Activated CD8-positive, alpha-beta memory T cell treated with anti-CD3 and anti-CD28 coated beads, Interleukin-2, amount 10 ng/mL, durations not matched to agents 7 days and 5 days (primary cell): Measurements from ENCODE around the gene ST14. TPM values are rescaled to one million over a fixed set of nuclear protein-coding genes. Genes with fewer than 3 reads are reported as not detected.

Experiments
- ATAC-seq: fragments of 150-1000 bp; cut with Tn5 transposase; one replicate; pipeline ENCODE4 v1.10.0; 2021; ENCODE audit warnings: moderate library complexity
- CTCF ChIA-PET: fragments of 350-600 bp; sonication (Branson Sonifier 250); formaldehyde crosslinking; loops from one replicate; lab custom pipeline; 2021; ENCODE audit warnings: antibody characterized with exemption; lab: Charles Lee
- DNase-seq: peaks from one replicate; pipeline ENCODE4 v3.0.0-alpha.2; 2020
- H3K27ac Mint-ChIP-seq: one replicate; pipeline ENCODE4 v1.8.0; 2021; ENCODE audit warnings: mild to moderate bottlenecking, mixed read lengths
- H3K27me3 Mint-ChIP-seq: one replicate; pipeline ENCODE4 v1.8.0; 2021; ENCODE audit warnings: mixed read lengths
- H3K36me3 Mint-ChIP-seq: one replicate; pipeline ENCODE4 v1.8.0; 2021; ENCODE audit warnings: mild to moderate bottlenecking, mixed read lengths
- H3K4me1 Mint-ChIP-seq: one replicate; pipeline ENCODE4 v1.8.0; 2021; ENCODE audit warnings: mixed read lengths
- H3K4me3 Mint-ChIP-seq: one replicate; pipeline ENCODE4 v1.8.0; 2021; ENCODE audit warnings: mild to moderate bottlenecking, moderate library complexity, mixed read lengths
- H3K9me3 Mint-ChIP-seq: one replicate; pipeline ENCODE4 v1.8.0; 2022; ENCODE audit warnings: low read depth, mixed read lengths
- total RNA-seq, 2 experiments: library from RNA; stranded (reverse); gene quantifications; one replicate each; pipeline ENCODE4 v1.2.3, GENCODE V29; 2021

The ST14 gene
- total RNA-seq, 2 experiments from 2014 or later = not detected

DNA sequence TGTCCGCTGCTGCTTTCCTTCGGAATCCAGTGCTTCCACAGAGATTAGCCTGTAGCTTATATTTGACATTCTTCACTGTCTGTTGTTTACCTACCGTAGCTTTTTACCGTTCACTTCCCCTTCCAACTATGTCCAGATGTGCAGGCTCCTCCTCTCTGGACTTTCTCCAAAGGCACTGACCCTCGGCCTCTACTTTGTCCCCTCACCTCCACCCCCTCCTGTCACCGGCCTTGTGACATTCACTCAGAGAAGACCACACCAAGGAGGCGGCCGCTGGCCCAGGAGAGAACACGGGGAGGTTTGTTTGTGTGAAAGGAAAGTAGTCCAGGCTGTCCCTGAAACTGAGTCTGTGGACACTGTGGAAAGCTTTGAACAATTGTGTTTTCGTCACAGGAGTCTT lies 15.4 kb upstream of the ST14 start:
- Mint-ChIP-seq H3K9me3 (no peaks in the 10 kb centered on the region), H3K27me3 (no peaks in the 10 kb centered on the region), H3K27ac (no peak overlapping the region), H3K4me3 (no peak overlapping the region), H3K4me1 (peaks cover 7% of the 10 kb centered on the region), H3K36me3 (no peaks in the 10 kb centered on the region)
- CTCF ChIA-PET = interaction anchor here (2.8 kb wide), 1 partner anchor 13 kb away, joined by 15 read pairs; no protein-coding TSS in a partner anchor
- no peak for DNase-seq
- no peak for ATAC-seq

DNA sequence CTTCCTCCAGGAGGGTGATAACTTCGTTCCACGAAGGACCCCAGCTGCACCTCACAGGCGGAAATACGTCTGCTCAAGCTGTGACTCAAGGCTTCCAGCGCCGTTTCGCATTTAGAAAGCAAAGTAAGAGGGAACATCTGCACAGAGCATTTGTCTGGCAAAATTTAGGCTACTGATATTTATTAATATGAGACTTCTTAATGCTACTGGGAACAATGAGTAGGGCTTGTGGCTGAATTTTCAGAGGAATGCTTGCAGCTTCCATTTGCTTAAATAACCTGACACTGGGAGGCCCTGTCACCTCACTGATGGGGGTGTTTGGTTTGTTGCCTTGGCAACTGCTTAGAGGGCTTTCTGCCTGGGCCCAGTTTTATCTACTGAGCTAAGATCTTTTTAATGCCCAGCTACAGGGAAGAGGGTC lies 14.7 kb upstream of the ST14 start:
- no peaks in the 10 kb centered on the region for H3K9me3 Mint-ChIP-seq
- ATAC-seq (no peak), DNase-seq (no peak)
- no peaks in the 10 kb centered on the region for H3K27me3 Mint-ChIP-seq
- H3K4me1 Mint-ChIP-seq = peaks cover 7% of the 10 kb centered on the region
- no peak overlapping the region for H3K27ac Mint-ChIP-seq
- CTCF ChIA-PET = interaction anchor here (1.7 to 2.8 kb wide), 2 partner anchors 13 to 21 kb away, joined by 3 to 15 read pairs; no protein-coding TSS in a partner anchor
- H3K36me3 Mint-ChIP-seq = no peaks in the 10 kb centered on the region
- H3K4me3 Mint-ChIP-seq = no peak overlapping the region

DNA sequence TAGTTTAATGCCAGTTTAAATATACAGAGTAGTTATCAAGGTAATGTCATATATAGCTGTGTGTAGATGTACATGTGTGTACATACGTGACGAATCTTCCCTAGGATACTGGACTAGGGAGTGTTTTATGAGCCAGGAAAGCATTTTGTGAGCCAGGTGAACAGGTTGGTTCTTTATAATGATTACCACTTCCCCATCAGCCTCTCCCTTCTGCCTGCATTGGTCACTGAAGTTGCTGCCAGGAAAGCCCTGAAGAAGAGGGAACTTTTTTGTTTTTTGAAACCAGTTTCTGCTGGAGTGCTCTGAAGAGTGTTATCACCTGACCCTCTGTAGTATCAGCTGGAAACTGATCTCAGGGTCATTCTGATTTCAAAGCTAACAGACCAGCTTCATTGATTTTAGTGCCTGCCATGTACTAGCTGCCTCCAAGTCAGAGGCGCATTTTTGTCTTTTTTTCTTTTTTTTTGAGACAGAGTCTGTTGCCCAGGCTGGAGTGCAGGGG lies 14.2 kb upstream of the ST14 start:
- H3K36me3 Mint-ChIP-seq = no peaks in the 10 kb centered on the region
- H3K27ac Mint-ChIP-seq = no peak overlapping the region
- no peaks in the 10 kb centered on the region for H3K27me3 Mint-ChIP-seq
- no peak for DNase-seq
- CTCF ChIA-PET = interaction anchor here (1.0 to 2.8 kb wide), 5 partner anchors 9 to 223 kb away, joined by 3 to 15 read pairs (median 3); no protein-coding TSS in a partner anchor
- H3K9me3 Mint-ChIP-seq = no peaks in the 10 kb centered on the region
- peaks cover 7% of the 10 kb centered on the region for H3K4me1 Mint-ChIP-seq
- no peak overlapping the region for H3K4me3 Mint-ChIP-seq
- no peak for ATAC-seq

DNA sequence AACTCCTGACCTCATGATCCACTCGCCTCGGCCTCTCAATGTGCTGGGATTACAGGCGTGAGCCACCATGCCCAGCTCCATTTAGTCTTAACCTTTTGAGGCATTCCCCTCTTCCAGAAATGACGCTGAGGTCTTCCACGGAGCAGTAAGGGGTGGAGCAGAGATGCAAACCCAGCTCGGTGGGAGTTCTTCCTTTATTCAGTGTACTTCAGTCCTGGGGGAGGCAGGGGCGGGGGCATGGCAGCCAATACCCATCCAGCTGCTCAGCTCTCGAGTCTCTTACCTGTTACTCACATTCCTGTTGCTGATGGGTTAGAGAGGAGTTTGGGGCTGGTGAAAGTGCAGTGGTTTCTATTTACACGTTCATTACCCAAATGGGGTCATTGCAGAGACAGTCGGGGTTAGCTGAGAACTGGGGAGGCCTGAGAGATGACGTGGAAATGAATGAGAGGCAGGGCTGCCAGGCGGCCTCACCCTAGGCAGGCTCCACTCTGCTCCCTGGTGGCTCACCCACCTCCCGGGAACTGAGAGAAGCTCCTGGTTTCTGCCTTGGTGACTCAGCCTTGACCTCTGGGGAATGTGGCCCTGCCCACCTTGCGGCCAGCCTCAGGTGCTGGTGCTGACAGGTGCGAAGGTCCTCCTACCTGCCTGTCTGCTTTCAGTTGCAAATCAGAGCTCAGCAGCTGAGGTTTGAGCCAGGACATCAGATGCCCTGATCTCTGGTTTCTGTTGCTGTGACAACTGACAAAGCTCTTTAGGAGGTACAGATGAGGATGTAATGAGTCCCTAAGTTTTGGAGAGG lies 13.4 kb upstream of the ST14 start:
- Mint-ChIP-seq H3K27ac (no peak overlapping the region), H3K36me3 (no peaks in the 10 kb centered on the region), H3K27me3 (peaks cover under 1% of the 10 kb centered on the region), H3K9me3 (no peaks in the 10 kb centered on the region), H3K4me3 (no peak overlapping the region), H3K4me1 (peaks cover 7% of the 10 kb centered on the region)
- ATAC-seq = no peak
- CTCF ChIA-PET = interaction anchor here (1.0 to 2.8 kb wide), 6 partner anchors 10 to 223 kb away, joined by 3 to 15 read pairs (median 4); no protein-coding TSS in a partner anchor
- no peak for DNase-seq

DNA sequence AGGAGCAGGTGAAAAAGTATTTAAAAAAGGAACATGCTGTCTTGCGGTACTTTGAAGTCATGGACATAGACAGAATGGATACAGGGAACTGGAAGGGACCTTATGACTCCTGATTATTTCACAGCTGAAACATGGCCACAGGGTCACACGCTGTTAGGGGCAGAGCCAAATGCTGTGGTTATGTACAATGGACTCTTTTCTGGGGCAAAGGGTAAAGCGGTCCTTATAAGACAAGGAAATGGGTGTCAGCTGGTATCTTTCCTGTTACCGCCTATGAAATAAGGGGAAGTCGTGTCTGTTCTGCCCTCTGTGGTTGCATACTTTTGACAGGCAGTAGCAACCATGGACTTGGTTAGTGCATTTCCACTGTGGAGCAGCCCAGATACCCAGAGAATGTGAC lies 12.8 kb upstream of the ST14 start:
- Mint-ChIP-seq H3K27ac (no peak overlapping the region), H3K9me3 (no peaks in the 10 kb centered on the region), H3K36me3 (no peaks in the 10 kb centered on the region), H3K4me1 (peaks cover 7% of the 10 kb centered on the region), H3K27me3 (peaks cover 3% of the 10 kb centered on the region), H3K4me3 (no peak overlapping the region)
- DNase-seq = no peak
- ATAC-seq = peak; percentile 36
- CTCF ChIA-PET = interaction anchor here (1.2 to 2.8 kb wide), 5 partner anchors 10 to 224 kb away, joined by 3 to 15 read pairs (median 5); no protein-coding TSS in a partner anchor

DNA sequence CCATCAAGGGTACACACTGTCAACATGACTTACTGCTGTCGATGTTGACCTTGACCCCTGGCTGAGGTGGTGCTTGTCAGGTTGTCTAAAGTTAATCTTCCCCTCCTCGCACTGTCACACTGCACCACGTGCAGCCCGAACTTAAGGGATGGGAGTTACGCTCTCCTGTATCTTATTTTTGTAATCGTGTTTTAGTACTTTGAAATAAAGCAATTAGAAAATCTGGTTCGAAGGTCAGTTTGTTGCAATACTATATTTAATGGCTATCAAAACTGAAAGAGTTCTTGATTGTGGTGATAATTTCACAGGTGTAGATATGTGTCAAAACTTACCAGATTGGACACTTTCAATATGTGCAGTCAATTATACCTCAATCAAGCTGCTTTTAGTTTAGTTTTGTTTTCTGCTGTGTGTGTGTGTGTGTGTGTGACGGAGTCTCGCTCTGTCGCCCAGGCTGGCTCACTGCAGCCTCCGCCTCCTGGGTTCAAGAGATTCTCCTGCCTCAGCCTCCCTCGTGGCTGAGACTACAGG lies 10.7 kb upstream of the ST14 start:
- H3K36me3 Mint-ChIP-seq = no peaks in the 10 kb centered on the region
- CTCF ChIA-PET = no interaction called here
- no peak overlapping the region for H3K27ac Mint-ChIP-seq
- peaks cover 7% of the 10 kb centered on the region for H3K4me1 Mint-ChIP-seq
- no peak overlapping the region for H3K4me3 Mint-ChIP-seq
- DNase-seq (no peak), ATAC-seq (no peak)
- peaks cover 7% of the 10 kb centered on the region for H3K27me3 Mint-ChIP-seq
- H3K9me3 Mint-ChIP-seq = no peaks in the 10 kb centered on the region

DNA sequence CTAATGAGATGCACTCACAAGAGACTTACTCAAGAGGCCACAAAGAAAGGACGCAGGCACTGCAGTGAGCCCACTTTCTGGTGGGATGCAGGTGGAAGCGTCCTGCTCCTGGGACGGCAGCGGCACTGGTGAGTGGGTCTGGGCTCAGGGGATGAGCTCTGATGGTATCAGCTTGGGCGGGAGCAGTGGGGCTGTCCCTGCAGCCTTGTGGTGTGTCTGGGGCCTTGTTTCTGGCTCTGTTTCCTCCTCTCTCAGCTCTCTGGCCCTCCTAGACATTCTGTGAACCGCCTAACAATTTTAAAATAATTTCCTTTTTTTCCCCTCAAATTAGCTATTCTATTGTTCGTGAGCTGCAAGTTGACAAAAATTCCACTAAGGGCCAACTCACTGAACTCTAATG lies 8.8 kb upstream of the ST14 start:
- DNase-seq = no peak
- CTCF ChIA-PET = interaction anchor here (1.9 kb wide), 1 partner anchor 19 kb away, joined by 8 read pairs; no protein-coding TSS in a partner anchor
- Mint-ChIP-seq H3K27me3 (peaks cover 8% of the 10 kb centered on the region), H3K9me3 (no peaks in the 10 kb centered on the region), H3K4me3 (no peak overlapping the region), H3K36me3 (no peaks in the 10 kb centered on the region), H3K27ac (no peak overlapping the region), H3K4me1 (peaks cover 7% of the 10 kb centered on the region)
- ATAC-seq = no peak

DNA sequence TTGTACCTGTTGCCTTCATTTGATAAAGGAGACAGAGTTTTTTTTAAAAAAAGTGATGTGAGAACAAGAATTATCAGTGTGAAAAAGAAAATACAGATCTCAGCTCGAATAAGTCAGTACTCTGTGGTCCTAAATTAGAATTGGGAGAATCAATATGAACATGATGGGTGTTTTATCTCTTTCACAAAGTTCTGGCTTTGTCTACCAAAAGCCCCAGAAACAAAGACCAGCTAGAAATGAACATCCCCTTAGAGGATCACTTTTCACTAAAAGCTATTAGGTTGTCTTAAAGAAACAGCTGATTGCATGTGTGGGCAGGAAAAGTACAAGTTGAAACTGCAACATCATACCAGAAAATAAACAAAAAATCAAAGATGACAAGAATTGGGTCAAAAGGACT lies 8.4 kb upstream of the ST14 start:
- ATAC-seq = no peak
- H3K4me1 Mint-ChIP-seq = peaks cover 7% of the 10 kb centered on the region
- CTCF ChIA-PET = interaction anchor here (1.9 kb wide), 1 partner anchor 19 kb away, joined by 8 read pairs; no protein-coding TSS in a partner anchor
- no peak overlapping the region for H3K4me3 Mint-ChIP-seq
- H3K36me3 Mint-ChIP-seq = no peaks in the 10 kb centered on the region
- H3K9me3 Mint-ChIP-seq = no peaks in the 10 kb centered on the region
- no peak for DNase-seq
- H3K27me3 Mint-ChIP-seq = peaks cover 11% of the 10 kb centered on the region
- no peak overlapping the region for H3K27ac Mint-ChIP-seq

DNA sequence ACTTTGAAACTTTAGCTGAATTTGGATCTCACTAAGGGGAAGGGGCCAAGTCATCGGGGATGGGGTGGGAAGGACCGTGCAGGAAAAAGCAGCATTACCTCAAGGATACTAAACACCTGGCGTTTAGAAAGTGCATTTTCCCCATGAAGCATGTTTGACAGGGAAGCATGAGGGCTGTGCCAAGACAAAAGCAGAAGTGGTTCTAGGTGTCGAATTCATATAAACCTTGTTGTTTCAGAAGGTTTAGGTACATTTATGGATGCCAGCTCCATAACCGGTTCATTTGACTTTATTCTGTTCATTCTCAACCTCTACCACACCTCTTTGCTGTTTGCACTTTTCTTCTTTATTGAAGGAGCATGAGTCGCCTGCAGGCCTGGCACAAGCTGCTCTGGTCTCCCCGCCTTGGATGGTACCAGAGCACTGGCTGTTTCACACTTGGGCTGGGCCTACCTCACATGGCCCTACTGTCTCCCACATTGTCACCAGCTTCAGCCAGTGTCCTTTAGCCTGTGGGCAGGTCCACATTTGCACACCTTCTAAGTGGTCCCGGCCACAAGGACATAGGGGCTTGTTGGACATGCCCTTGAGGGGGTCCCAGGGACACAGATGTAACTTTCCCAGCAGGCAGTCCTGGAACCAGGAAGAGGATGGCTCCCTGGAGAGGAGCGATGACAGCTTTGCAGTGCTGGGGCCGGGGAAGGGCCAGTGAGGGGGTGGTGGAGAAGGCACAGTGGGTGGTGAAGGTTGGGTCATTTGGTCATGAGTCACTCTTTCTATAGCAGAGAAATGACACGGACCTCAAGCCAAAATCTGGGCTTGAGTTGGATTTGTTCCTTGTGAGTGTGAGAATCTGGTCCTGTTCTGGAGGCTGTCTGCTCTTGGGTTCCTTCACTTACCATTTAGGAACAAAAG lies 3.2 kb upstream of the ST14 start:
- ATAC-seq = no peak
- Mint-ChIP-seq H3K27ac (no peak overlapping the region), H3K9me3 (no peaks in the 10 kb centered on the region), H3K27me3 (peaks cover 49% of the 10 kb centered on the region), H3K36me3 (no peaks in the 10 kb centered on the region), H3K4me1 (peaks cover 9% of the 10 kb centered on the region), H3K4me3 (no peak overlapping the region)
- DNase-seq = no peak
- CTCF ChIA-PET = no interaction called here

DNA sequence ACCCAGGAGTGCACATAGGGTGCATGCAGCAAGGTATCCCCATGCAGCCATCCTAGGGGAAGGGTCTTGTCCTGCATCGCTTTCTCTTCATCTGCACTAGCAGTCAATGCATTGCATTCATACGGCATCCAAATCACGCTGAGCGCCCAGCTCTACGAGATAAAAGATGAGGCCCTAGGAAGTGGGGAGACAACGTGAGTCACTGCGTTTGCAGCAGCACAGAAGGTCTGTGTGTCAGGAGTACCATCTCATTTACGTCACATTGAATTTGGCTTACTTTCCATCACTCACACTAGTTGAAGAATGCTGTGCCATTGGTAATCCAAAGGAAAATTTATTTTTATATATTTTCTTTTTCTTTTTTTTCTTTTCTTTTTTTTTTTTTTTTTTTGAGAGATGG lies 2.5 kb upstream of the ST14 start:
- no peaks in the 10 kb centered on the region for H3K36me3 Mint-ChIP-seq
- ATAC-seq (no peak), DNase-seq (no peak)
- H3K9me3 Mint-ChIP-seq = no peaks in the 10 kb centered on the region
- no peak overlapping the region for H3K4me3 Mint-ChIP-seq
- CTCF ChIA-PET = no interaction called here
- H3K27ac Mint-ChIP-seq = no peak overlapping the region
- peaks cover 9% of the 10 kb centered on the region for H3K4me1 Mint-ChIP-seq
- H3K27me3 Mint-ChIP-seq = peaks cover 52% of the 10 kb centered on the region

DNA sequence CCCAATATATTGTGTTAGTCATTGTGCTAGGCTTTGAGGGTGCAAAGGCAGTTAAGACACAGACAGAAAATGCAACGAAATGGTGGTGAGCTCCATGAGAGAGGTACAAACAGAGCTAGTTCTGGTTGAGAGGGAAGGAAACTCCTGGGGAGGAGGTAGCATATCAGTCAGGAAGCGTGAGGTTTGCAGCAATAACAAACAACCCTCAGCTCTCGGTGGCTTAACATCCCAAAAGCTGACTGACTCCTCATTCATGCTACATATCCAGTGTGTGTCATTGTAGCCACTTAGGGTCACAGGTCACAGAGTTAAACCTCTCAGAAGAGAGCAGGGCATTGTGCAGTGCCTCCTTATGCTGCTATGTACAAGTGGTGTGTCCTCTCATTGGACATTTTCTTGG lies 1.7 kb upstream of the ST14 start:
- Mint-ChIP-seq H3K4me3 (no peak overlapping the region), H3K27ac (no peak overlapping the region), H3K4me1 (peaks cover 9% of the 10 kb centered on the region), H3K36me3 (no peaks in the 10 kb centered on the region), H3K27me3 (peaks cover 57% of the 10 kb centered on the region), H3K9me3 (no peaks in the 10 kb centered on the region)
- DNase-seq (no peak), ATAC-seq (no peak)
- CTCF ChIA-PET = no interaction called here

DNA sequence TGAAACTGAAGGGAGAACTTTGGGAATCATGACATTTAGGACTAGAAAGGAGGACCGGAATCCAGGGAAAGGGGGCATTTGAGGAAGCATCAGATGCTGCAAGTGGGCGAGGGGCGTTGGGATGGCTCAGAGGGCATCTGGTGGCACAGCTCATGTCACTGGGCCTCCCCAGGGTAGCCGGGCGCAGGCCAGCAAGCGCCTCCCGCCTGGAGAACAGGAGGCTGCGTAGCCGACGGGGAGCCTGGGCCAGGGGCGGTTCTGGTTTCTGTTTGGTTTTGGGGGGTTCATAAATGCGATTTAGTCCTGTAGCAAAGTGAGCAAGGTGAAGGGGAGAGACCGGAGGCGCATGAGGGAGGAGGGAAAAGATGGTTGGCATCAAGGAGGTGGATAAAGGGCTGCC lies 443 bp upstream of the ST14 start:
- Mint-ChIP-seq H3K27me3 (peaks cover 70% of the 10 kb centered on the region), H3K4me1 (peaks cover 9% of the 10 kb centered on the region), H3K27ac (no peak overlapping the region), H3K4me3 (no peak overlapping the region), H3K9me3 (no peaks in the 10 kb centered on the region), H3K36me3 (no peaks in the 10 kb centered on the region)
- no peak for ATAC-seq
- CTCF ChIA-PET = no interaction called here
- no peak for DNase-seq
